ENCODE results near the gene KIF26A.

- TF ChIP-seq ZBTB7A (IDR thresholded peaks at IDR 0.05; ENCODE audit: low read depth) (no peak), YY1 (IDR thresholded peaks at IDR 0.05; ENCODE audit: low read depth) (no peak), CREB1 (IDR thresholded peaks at IDR 0.05; ENCODE audit: low read depth) (no peak), EGR1 (IDR thresholded peaks at IDR 0.05) (no peak), TAF1 (IDR thresholded peaks at IDR 0.05; ENCODE audit: low read depth) (no peak), REST (IDR thresholded peaks at IDR 0.05; ENCODE audit: low read depth) (no peak), CEBPB (IDR thresholded peaks at IDR 0.05) (no peak), EP300 (IDR thresholded peaks at IDR 0.05; ENCODE audit: borderline replicate concordance) (no peak), RAD21 (IDR thresholded peaks at IDR 0.05; ENCODE audit: low read depth) (no peak), TCF12 (IDR thresholded peaks at IDR 0.05; ENCODE audit: low read depth) (no peak)
Measured at GRCh38 chr14:104180561-104181165, 42.3 kb downstream of the KIF26A start.

Measured in Ishikawa (cell line).